GM18870 (cell line): ENCODE measurements around the gene TSPEAR.

ENCODE experiments used
- ATAC-seq: cut with Tn5 transposase; IDR thresholded peaks from one replicate; pipeline ENCODE4 v1.9.1; 2021; ENCODE audit warnings: moderate library complexity; ENCODE audit not compliant: unreplicated experiment

TSPEAR gene

GRCh38 chr21:44723177-44724131, 12.1 kb upstream of the TSPEAR start:
- ATAC-seq = no peak

GRCh38 chr21:44722731-44723130, 11.4 kb upstream of the TSPEAR start:
- no peak for ATAC-seq

GRCh38 chr21:44720170-44720569, 8.8 kb upstream of the TSPEAR start:
- no peak for ATAC-seq

- no peak for ATAC-seq
Measured at GRCh38 chr21:44718571-44718970, 7.2 kb upstream of the TSPEAR start.

- ATAC-seq = no peak
Measured at GRCh38 chr21:44718093-44718492, 6.7 kb upstream of the TSPEAR start.

GRCh38 chr21:44716984-44717383, 5.6 kb upstream of the TSPEAR start:
- ATAC-seq = no peak

GRCh38 chr21:44714905-44715304, 3.5 kb upstream of the TSPEAR start:
- ATAC-seq = no peak

GRCh38 chr21:44713846-44714245, 2.5 kb upstream of the TSPEAR start:
- no peak for ATAC-seq

GRCh38 chr21:44713130-44713529, 1.8 kb upstream of the TSPEAR start:
- ATAC-seq = no peak

GRCh38 chr21:44712203-44713028, 1.0 kb upstream of the TSPEAR start:
- ATAC-seq = no peak

GRCh38 chr21:44710756-44711326, 531 bp downstream of the TSPEAR start:
- no peak for ATAC-seq

GRCh38 chr21:44710294-44710665, 1.1 kb downstream of the TSPEAR start:
- no peak for ATAC-seq

GRCh38 chr21:44709426-44710293, 1.7 kb downstream of the TSPEAR start:
- no peak for ATAC-seq

- no peak for ATAC-seq
Measured at GRCh38 chr21:44708866-44709425, 2.4 kb downstream of the TSPEAR start.

- ATAC-seq = no peak
Measured at GRCh38 chr21:44708213-44708865, 3.0 kb downstream of the TSPEAR start.

GRCh38 chr21:44706706-44707581, 4.4 kb downstream of the TSPEAR start:
- ATAC-seq = no peak

- no peak for ATAC-seq
Measured at GRCh38 chr21:44706026-44706705, 5.2 kb downstream of the TSPEAR start.

- ATAC-seq = no peak
Measured at GRCh38 chr21:44704636-44705001, 6.8 kb downstream of the TSPEAR start.
